GM11168 (cell line): Measurements from ENCODE around the gene CHD1L.
"Not testable (repeated sequence)": the region's sequence is repeated elsewhere in the genome, so short reads cannot be mapped to it uniquely, and the experiment has no call there.

ENCODE experiments used
- in situ Hi-C: fragments of 300-500 bp; cut with MboI; formaldehyde crosslinking; loops from one replicate; pipeline ENCODE4 v1.12.0; 2022; ENCODE audit warnings: low sequenced_read_pairs; ENCODE audit not compliant: unreplicated experiment

Gene CHD1L

GRCh38 chr1:147242449-147243227 lies at the start of gene CHD1L:
CHD1L (plus strand) TSS chr1:147242684; CDS start chr1:147242704, 20 bp downstream.
- in situ Hi-C loops = no loop called here

DNA sequence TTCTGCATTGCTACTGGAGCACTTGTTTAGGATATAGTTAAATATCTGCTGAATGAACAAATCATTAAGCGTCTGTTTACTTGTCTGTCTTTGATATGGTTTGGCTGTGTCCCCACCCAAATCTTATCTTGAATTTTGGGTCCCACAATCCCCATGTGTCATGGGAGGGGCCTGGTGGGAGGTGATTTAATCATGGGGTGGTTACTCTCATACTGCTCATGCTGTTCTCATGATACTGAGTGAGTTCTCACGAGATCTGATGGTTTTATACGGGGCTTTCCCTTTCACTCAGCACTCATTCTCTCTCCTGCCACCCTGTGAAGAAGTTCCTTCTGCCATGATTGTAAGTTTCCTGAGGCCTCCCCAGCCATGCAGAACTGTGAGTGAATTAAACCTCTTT lies 45.2 kb upstream of the CHD1L start:
- in situ Hi-C loops = not testable (repeated sequence)

GRCh38 chr1:147201276-147201675 lies 41.2 kb upstream of the CHD1L start:
- in situ Hi-C loops = no loop called here

DNA sequence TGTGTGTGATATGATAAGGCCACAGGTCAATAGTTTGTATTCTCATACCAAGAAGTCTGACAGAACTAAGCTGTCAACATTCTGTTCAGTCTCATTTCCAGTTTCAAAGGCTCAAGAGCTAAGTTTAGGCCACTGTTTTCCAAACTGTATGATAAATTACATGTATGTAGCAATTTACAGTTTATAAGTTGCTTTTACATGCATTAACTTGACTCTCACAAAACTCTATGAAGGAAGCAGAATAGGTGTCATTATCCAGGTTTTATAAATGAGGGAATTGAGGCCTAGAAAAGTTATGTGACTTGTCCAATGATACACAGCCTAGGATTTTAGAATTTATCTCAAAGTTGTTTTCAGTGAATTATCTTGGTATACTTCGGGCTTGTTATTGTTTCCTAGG lies 40.7 kb upstream of the CHD1L start:
- in situ Hi-C loops = no loop called here

GRCh38 chr1:147202576-147202975 lies 39.9 kb upstream of the CHD1L start:
- in situ Hi-C loops = no loop called here

DNA sequence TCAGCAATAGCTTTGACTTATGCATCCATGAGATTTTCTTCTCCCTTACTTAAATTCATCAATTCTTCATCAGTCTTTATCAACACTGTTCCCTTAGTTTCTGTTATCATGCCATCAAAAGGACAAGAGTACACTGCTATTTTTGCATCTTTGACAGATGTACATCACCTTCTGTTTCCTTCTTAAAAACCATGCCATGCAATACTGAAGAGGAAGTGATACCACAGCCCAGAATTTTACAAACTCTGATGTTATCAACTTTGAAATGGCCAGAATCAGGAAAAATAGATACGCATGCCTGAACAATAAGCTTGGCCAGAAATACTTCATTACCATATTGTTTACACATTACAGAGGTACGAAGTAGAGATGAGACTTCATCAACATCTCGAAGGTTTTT lies 38.4 kb upstream of the CHD1L start:
- in situ Hi-C loops = no loop called here

DNA sequence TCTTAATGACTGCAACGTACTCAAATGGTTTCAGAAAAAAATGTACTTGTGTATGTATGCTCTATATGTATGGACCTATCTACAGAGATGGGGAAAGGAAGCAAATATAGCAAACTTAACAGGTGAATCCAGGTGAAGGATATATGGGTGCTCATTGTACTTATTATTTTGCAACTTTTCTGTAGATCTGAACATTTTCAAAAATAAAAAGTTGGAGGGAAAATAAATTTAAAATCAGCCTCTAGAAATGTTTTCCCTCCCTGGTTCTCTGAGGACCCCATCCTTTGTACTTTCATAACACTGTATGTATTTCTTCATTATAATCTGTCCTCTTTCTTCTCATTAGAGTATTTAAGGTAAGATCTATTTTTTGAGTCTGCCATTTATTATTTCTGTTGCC lies 35.3 kb upstream of the CHD1L start:
- in situ Hi-C loops = no loop called here

DNA sequence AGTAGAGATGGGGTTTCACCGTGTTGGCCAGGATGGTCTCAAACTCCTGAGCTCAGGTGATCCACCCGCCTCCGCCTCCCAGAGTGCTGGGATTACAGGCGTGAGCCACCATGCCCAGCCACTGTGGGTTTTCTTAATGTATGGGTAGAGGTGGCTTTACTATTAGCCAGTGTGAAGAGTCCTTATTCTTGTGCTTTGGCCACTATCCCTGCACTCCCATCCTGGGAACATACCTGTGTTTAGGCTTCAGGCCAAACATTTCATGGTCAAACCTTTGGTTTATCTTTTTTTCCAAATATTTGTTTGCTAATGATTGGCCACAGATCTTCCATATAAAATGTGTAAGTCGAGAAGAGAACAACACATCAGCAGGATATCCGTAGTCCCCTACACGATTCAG lies 33.9 kb upstream of the CHD1L start:
- in situ Hi-C loops = no loop called here

DNA sequence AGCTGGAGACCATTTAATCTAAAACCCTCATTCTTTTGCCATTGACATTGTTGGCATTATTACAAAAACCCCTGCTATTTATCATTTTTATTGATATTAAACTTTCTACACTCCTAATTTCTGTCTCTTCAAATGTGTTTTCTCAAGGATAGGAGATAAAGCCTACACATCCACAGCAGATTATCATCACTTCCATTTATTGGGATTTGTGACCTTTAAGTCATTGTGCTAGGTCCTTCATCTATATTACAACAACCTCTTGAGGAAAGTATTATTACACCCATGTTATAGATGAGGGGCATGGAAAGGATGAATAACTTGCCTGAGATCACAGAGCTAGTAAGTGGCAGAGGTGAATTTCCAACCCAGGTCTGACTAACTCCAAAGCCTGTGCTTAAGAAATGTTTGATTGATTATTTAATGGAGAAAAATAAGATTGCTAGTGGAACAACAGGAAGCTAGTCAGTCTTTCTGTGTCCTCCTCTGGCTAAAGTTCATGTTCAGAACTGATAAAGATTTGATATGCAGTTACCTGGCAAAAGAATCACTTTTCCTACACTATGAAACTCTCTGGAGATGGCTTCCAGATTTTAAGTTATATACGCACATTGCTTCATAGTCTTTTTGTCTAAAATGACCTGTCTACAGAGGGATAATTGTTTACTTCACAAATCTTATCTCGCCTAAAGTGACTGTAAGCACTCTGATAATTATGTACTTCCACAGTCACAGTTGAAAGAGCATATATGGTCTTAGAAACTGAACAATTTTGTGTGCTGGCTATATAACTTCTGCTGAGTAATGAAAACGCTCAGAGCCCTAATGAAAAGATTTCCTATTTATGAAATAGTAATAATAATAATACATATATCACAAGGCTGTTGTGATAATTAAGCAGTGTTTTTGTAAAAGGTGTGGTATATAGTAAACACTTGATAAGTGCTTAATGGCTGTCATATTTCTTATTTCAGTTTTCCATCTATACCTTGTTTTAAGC lies 32.4 kb upstream of the CHD1L start:
- in situ Hi-C loops = no loop called here

DNA sequence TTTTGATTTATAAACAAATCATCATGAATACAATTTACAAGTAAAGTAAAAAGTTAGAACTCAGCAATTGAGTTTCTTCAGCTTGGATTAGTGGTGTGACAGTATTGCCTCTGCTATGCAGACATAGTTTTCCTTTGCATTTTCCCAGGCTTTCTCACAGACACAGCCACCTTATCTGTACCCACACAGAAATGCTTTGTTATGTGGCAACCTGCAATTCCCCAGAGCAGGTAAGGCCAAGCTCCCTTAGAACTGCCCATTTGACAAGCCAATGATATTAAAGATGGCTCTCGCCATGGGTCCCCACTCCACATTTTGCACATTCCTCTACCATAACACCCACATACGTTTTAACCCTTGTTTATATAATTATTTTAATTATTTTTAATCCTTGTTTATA lies 31.5 kb upstream of the CHD1L start:
- in situ Hi-C loops = no loop called here

GRCh38 chr1:147211577-147211976 lies 30.9 kb upstream of the CHD1L start:
- in situ Hi-C loops = no loop called here

DNA sequence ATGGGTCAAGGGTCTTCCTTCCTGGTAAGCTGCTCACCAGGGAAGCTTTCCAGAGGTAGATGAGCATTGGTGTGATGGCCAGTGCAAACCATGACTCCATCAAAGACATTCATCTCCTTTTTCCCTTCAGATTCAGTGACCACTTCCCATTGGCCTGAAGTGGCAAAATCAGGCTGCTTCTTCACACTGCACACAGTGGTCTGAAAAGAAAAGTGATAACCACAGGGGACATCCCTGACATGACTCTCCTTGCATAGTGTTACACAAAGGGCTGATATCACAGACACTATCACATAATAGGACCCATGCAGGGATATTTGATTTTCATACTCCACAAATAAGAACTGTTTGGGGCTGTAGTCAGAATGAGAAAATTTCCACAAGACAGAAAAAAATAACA lies 29.2 kb upstream of the CHD1L start:
- in situ Hi-C loops = no loop called here

GRCh38 chr1:147214325-147214724 lies 28.2 kb upstream of the CHD1L start:
- in situ Hi-C loops = no loop called here

DNA sequence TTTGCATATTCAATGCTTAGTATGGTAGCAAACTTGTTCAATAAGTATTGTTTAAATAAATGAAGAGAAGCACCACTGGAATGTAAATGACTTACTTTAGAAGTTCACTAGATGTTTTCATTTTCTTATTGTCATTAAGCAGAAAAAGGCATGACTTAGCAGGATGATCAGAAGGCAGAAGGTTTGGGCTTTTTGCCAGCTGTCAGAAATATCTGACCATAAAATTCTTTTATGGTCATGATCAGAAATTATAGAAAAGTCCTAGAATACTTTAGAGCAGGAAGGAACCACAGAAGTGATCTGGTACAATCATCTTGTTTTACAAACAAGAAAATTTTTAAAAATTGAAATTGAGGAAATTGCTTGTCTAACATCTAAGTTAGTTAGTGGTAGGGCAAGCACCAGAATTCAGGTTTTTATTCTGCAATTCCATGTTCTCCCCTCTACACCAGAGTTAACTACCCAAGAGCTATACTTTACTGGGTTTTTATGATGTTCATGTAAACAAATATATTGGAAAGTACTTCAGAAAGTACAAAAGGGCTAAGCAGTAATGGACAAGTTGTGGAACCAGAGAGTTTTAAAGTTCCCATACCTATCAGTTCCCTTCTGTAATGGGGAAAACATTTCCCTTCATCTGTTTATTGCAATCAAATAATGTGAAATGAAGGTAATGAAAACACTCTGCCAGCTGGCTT lies 27.5 kb upstream of the CHD1L start:
- in situ Hi-C loops = no loop called here

- in situ Hi-C loops = no loop called here
Measured at GRCh38 chr1:147215540-147215916, 27.0 kb upstream of the CHD1L start.

DNA sequence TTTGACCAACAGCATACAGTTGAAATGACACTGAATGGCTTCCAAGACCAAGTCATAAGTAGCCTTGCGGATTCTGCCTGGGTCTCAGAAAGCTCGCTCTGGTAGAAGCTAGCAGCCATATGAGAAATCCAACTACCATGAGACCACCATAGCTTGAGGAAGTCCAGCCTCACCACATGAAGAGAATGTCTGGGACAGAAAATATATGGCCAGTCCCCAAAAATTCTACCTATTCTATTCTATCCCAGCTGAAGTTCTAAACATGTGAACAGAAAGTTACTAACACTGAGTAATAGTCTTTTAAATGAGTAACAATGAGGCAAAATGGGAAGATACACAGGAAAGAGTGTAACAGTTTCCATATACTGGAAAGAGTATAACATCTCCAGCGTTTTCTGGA lies 26.4 kb upstream of the CHD1L start:
- in situ Hi-C loops = no loop called here

- in situ Hi-C loops = no loop called here
Measured at GRCh38 chr1:147217141-147217540, 25.3 kb upstream of the CHD1L start.

DNA sequence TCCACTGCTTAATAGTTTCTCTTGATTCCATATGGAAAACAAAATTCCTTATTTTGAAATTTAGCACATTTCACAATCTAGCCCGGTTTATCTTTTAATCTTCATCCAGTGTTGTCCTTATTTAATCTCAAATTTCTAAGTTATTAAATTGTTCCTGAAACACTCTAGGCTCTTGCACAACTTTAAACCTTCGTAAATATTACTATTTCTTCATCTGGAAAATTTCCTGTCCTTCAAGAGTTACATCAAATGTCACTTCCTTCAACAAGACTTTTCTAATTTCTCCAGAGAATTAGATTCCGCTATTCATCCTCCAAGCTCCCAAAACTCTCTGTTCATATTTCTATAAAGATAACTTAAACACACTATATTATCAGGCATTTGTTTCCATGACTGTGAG lies 23.9 kb upstream of the CHD1L start:
- in situ Hi-C loops = no loop called here

DNA sequence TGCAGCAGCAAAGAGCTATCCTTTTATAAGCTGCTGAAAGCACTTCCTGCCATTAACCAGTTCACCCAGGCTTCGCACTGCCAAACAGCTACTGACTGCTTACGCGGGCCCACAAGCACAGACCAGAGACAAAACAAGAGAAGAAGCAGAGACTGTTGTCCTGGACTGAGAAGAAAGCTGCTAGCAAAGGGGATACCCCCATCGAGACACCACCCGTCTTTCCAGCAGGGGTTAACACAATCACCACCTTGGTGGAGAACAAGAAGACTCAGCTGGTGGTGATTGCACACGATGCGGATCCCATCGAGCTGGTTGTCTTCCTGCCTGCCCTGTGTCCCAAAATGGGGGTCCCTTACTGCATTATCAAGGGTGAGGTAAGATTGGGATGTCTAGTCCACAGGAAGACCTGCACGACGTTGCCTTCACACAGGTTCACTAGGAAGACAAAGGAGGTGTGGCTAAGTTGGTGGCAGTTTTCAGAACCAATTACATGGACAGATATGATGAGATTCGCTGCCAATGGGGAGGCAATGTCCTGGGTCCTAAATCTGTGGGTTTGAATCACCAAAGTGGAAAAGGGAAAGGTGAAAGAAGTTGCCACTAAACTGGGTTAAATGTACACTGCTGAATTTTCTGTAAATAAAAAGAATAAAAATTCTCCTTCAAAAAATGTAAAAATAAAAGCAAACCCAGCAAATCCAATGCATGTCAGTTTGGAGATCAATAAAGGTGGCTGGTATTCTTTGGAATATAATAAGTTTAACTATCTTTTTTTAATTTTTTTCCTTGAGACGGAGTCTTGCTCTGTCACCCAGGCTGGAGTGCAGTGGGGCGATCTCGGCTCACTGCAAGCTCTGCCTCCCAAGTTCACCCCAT lies 18.5 kb upstream of the CHD1L start:
- in situ Hi-C loops = no loop called here
